ENCODE results near the gene RPL7A. TPM values are rescaled to one million over a fixed set of nuclear protein-coding genes. Genes with fewer than 3 reads are reported as not detected.

Gene RPL7A
- polyA plus RNA-seq, 1 donor (not counting 4 experiments of a cell fraction or from before 2014, with no cell fraction given) = 2,684 TPM

DNA sequence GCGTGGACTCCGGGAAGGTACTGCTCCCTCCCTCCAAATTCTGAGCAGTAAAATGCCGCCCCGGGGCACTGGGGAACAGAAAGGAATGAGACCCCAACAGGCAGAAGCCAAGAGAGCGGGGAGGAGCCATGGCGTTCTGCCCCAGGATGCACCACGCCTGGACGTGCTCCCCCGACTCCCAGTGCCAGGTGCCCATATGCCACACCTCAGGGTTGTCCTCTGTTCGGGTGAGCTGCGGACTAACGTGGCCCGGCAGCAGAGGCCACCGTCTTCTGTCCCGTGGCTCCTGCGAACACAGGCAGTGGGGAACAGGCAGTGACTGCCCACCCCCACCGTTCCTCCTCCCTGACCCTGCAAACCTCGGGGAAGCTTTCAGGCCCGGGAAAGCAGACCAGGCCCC, 16.8 kb upstream of the RPL7A start:
- Histone ChIP-seq H3K4me1 (ENCODE audit: control insufficient read depth, extremely low read depth, insufficient read depth, low read length) (peaks cover 13% of the 10 kb centered on the region), H3K4me2 (ENCODE audit: control insufficient read depth, extremely low read depth, insufficient read depth, low read depth, low read length) (no peak overlapping the region), H3K79me2 (ENCODE audit: control insufficient read depth, insufficient read depth, low read length) (peaks cover 39% of the 10 kb centered on the region), H3K4me3 (ENCODE audit: control insufficient read depth in 2 of 3, extremely low read depth in 1 of 3, insufficient read depth in 2 of 3, low read depth in 1 of 3, low read length in 3 of 3) (no peak overlapping the region), H3K27me3 (ENCODE audit: control insufficient read depth, extremely low read depth, insufficient read depth, low read length) (no peaks in the 10 kb centered on the region), H3K9me1 (ENCODE audit: control insufficient read depth, extremely low read depth, insufficient read depth, low read length) (no peaks in the 10 kb centered on the region), H3K27ac (ENCODE audit: control insufficient read depth, insufficient read depth, low read length) (no peak overlapping the region), H3K9ac (ENCODE audit: control insufficient read depth, extremely low read depth, insufficient read depth, low read length) (no peak overlapping the region), H4K20me1 (ENCODE audit: control insufficient read depth, extremely low read depth, insufficient read depth, low read length) (no peaks in the 10 kb centered on the region), H3K36me3 (ENCODE audit: control insufficient read depth in 2 of 2, extremely low read depth in 1 of 2, insufficient read depth in 2 of 2, low read length in 2 of 2) (peaks cover 20 to 31% of the 10 kb centered on the region in 2 experiments), H3K9me3 (ENCODE audit: control insufficient read depth, low read depth, low read length) (no peaks in the 10 kb centered on the region), H2AFZ (ENCODE audit: control insufficient read depth, low read length) (no peak overlapping the region)
- DNase-seq (ENCODE audit: low read depth, low spot score) = no peak
- FAIRE-seq = no peak
- dilution Hi-C loops (cut with MboI; ENCODE audit: extremely low pct_ligation_motif_present, low sequenced_read_pairs) = no loop called here
- no peak for TF ChIP-seq EZH2 (IDR thresholded peaks at IDR 0.05; ENCODE audit: low read length)
- TF ChIP-seq, protein P1, sequence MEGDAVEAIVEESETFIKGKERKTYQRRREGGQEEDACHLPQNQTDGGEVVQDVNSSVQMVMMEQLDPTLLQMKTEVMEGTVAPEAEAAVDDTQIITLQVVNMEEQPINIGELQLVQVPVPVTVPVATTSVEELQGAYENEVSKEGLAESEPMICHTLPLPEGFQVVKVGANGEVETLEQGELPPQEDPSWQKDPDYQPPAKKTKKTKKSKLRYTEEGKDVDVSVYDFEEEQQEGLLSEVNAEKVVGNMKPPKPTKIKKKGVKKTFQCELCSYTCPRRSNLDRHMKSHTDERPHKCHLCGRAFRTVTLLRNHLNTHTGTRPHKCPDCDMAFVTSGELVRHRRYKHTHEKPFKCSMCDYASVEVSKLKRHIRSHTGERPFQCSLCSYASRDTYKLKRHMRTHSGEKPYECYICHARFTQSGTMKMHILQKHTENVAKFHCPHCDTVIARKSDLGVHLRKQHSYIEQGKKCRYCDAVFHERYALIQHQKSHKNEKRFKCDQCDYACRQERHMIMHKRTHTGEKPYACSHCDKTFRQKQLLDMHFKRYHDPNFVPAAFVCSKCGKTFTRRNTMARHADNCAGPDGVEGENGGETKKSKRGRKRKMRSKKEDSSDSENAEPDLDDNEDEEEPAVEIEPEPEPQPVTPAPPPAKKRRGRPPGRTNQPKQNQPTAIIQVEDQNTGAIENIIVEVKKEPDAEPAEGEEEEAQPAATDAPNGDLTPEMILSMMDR (optimal IDR thresholded peaks at IDR 0.05 in 1 of 3, IDR thresholded peaks at IDR 0.05 in 1 of 3, conservative IDR thresholded peaks at IDR 0.05 in 1 of 3; ENCODE audit: extremely low read depth in 1 of 3, insufficient read depth in 2 of 3, low read length in 3 of 3) = no peak

DNA sequence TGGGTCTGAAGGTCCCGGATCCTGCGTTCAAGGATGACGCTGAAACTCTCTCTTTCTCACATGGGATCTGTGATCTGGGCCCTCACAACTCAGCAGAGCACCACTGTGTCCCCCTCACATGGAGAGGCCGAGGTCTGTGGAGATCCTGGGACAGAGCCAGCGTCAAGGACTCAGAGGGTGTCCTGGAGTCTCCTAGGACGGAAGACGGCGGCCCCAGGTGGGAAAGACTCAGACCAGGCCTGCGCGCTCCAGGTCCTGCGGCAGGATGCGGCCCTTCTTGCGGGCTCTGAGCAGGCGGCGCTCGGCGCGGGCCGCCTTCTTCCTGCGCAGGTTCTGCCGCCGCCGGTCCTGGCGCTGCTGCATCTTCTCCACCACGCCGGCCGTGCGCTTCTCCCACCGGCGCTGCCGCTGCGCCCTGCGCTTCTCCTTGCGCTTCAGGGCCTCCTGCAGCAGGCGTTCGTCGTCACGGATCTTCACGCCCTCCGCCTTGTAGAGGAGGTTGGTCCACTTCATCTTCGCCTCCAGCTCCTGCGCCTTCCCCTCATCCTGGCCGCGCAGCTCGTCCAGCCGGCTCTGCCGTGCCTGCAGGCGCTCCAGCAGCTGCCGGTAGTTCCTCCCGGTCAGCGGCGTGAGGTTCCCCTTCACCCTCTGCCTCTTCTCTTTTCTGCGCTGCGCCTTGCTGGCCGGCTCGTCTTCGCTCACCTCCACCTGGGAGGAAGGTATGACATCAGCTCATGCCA, 16.2 kb upstream of the RPL7A start:
- no peak overlapping the region for H3K4me3 ChIP-seq (ENCODE audit: control insufficient read depth in 2 of 3, extremely low read depth in 1 of 3, insufficient read depth in 2 of 3, low read depth in 1 of 3, low read length in 3 of 3)
- DNase-seq (ENCODE audit: low read depth, low spot score) (no peak), FAIRE-seq (no peak)
- no peaks in the 10 kb centered on the region for H3K9me1 ChIP-seq (ENCODE audit: control insufficient read depth, extremely low read depth, insufficient read depth, low read length)
- H3K9ac ChIP-seq (ENCODE audit: control insufficient read depth, extremely low read depth, insufficient read depth, low read length) = no peak overlapping the region
- H2AFZ ChIP-seq (ENCODE audit: control insufficient read depth, low read length) = no peak overlapping the region
- H3K4me2 ChIP-seq (ENCODE audit: control insufficient read depth, extremely low read depth, insufficient read depth, low read depth, low read length) = no peak overlapping the region
- dilution Hi-C loops (cut with MboI; ENCODE audit: extremely low pct_ligation_motif_present, low sequenced_read_pairs) = no loop called here
- TF ChIP-seq, protein P1 (optimal IDR thresholded peaks at IDR 0.05 in 1 of 3, IDR thresholded peaks at IDR 0.05 in 1 of 3, conservative IDR thresholded peaks at IDR 0.05 in 1 of 3; ENCODE audit: extremely low read depth in 1 of 3, insufficient read depth in 2 of 3, low read length in 3 of 3) = no peak
- TF ChIP-seq EZH2 (IDR thresholded peaks at IDR 0.05; ENCODE audit: low read length) = no peak
- peaks cover 18% of the 10 kb centered on the region for H3K4me1 ChIP-seq (ENCODE audit: control insufficient read depth, extremely low read depth, insufficient read depth, low read length)
- peaks cover 39% of the 10 kb centered on the region for H3K79me2 ChIP-seq (ENCODE audit: control insufficient read depth, insufficient read depth, low read length)
- no peak overlapping the region for H3K27ac ChIP-seq (ENCODE audit: control insufficient read depth, insufficient read depth, low read length)
- H3K9me3 ChIP-seq (ENCODE audit: control insufficient read depth, low read depth, low read length) = no peaks in the 10 kb centered on the region
- H3K36me3 ChIP-seq (ENCODE audit: control insufficient read depth in 2 of 2, extremely low read depth in 1 of 2, insufficient read depth in 2 of 2, low read length in 2 of 2) = peaks cover 20 to 31% of the 10 kb centered on the region in 2 experiments
- no peaks in the 10 kb centered on the region for H4K20me1 ChIP-seq (ENCODE audit: control insufficient read depth, extremely low read depth, insufficient read depth, low read length)
- H3K27me3 ChIP-seq (ENCODE audit: control insufficient read depth, extremely low read depth, insufficient read depth, low read length) = no peaks in the 10 kb centered on the region
